Measurements from ENCODE around the gene MTA1.

The MTA1 gene

GRCh38 chr14:105387530-105387922 is 32.1 kb upstream of the MTA1 start:
- DNase-seq (ENCODE audit: low spot score), result no peak

DNA sequence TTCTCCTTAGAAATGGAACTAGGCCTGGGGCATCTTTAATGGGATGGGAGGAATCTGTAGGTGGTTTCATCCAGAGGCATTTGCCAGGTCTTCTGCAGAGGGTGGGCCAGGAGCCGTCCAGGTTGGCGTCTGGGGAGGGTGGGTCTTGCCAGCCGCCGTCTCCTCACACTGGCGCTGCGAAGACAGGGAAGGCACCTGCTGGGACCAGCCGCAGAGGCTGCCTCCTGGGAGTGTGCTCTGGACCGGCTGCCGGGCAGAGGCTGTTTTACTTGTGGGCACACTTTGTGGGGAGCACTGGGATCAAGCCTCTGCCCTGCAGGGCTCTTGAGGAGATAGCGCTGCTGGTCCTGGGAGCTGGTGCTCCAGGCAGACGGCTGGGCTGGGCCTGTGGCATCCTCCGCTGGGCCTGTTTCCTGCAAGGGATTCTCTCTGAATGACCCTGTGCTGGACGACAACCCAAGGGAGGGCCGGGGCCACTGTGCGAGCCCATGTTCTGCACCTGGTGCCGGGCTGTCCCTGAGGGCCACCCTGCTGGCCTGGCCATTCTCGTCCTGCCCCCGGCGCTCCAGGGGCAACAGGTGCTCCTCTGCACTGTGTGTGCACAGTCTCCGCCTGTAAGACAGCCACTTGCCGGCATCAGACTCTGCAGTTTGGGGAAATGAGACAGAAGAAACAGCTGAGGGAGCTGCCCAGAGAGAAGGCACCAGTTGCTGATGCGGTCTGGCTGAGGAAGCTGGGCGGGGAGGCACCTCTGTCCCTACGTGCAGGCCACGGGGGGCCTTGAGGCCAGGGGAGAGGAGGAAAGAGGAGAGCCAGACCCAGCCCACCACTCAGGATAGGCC is 31.3 kb upstream of the MTA1 start:
- DNase-seq (ENCODE audit: low spot score), result no peak

DNA sequence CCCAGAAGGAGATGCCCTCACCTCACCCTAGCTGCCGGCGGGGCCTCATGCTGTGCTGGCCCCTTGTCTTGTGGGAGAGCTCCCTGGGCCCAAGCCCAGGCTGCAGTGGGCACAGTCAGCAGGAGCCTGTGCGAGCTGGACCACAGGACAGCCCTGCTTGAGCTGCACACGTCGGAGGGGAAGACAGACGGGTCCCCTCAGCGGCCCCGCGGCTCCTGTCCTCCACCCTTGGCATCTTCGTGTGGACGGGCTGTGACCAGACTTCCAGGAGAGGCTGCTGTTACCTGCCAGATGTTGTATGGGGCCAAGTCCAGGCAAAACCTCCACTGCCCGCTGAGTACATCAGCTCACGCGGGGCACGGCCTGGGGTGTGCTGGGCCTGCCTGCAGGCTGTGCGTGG is 30.7 kb upstream of the MTA1 start:
- no peak for DNase-seq (ENCODE audit: low spot score)

- DNase-seq (ENCODE audit: low spot score), result no peak
Observed at GRCh38 chr14:105389534-105389933, 30.1 kb upstream of the MTA1 start.

GRCh38 chr14:105389976-105390848 is 29.4 kb upstream of the MTA1 start:
- peak; percentile 41 for DNase-seq (ENCODE audit: low spot score)

DNA sequence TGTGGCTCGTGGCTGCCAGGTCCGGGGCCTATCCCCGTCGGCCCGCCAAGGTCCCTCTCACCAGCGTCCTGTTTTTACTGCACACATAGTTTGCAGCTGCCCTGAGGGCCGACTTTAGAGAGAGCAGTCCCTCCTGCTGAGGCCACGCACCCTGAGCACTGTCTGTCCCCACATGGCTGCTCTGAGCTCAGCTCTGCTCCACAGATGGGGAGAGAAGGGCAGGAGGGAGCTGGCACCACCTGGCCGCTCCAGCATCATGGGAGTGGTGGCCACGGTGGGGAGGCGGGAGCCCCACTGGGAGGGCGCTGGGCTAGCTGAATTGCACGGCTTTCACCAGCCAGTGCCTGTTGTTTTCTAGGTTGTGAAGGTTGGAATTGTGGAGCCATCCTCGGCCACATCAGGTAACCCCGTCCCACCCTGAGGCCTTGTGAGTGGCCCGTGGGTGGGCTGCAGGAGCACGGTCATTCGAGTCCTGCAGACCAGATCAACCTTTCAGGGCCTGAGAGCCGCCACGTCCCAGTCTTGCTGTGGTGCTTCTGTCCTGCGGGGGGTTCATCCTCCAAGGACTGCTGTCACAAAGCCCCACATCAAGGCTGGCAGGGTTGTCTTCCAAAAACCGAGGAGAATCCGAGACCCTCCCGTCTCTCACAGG is 28.7 kb upstream of the MTA1 start:
- DNase-seq (ENCODE audit: low spot score), result no peak

DNA sequence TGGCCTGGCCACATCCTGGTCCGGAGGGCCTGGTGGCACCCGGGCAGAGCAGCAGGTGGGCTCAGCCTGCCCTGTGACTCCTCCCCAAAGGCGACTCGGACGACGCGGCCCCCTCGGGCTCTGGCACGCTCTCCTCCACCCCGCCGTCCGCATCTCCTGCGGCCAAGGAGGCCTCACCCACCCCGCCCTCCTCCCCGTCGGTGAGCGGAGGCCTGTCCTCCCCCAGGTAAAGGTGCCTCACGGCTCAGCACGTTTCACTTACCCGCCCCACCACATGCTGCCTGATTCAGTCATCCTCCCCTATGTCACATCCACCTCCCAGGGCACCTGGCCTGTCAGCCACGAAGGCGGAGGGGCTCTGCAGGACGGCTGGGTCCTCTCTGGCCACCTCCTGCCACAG is 28.1 kb upstream of the MTA1 start:
- DNase-seq (ENCODE audit: low spot score), result no peak

DNA sequence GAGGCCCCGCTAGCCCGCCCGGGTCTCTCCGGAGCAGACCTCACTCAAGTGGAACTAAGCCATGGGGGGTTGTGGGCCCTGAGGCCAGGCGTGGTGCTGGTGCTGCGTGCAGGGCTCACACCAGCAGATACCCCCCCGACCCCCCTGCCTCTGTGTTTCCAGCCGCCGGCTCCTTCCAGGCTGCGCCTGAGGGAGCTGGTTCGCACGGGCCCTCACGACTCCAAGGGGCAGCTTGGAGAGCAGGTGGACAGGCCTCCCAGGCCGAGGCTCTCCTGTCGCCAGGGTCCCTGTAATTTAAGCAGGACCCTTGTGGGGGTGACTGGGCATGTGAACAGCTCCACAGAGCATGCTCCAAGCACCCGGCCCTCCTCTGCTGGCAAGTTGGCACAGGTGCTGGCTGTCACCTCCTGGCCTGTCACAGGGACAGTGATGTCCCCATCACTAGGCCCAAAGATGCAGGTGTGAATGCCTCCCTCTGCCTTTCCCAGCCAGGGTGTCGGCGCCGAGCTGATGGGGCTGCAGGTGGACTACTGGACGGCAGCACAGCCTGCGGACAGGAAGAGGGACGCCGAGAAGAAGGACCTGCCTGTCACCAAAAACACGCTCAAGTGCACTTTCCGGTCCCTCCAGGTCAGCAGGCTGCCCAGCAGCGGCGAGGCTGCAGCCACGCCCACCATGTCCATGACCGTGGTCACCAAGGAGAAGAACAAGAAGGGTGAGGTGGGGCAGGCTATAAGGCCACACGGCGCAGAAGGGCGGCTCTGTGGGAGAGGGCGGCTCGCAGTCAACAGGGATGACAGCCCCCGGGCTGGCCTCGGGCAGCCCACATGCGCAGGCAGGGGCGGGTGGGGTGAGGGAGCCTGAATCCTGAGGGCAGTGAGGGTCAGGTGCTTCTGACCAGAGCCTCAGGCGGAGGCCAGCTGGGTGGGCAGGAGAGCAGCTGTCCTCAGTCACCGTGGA is 27.2 kb upstream of the MTA1 start:
- no peak for DNase-seq (ENCODE audit: low spot score)

DNA sequence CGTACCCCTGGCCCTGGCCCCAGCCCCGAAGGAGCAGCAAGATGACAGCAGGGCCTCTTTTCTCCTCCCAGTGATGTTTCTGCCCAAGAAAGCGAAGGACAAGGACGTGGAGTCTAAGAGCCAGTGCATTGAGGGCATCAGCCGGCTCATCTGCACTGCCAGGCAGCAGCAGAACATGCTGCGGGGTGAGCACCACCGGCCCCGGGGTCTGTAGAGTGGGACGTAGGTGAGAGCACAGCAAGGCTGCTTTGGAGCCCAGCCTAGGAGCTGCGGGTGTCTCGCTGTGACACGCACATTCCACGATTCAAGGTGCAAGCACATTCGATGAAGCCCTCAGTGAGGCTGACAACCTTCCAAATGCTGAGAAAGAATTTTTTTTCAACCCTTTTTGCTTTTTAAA is 26.5 kb upstream of the MTA1 start:
- no peak for DNase-seq (ENCODE audit: low spot score)

- DNase-seq (ENCODE audit: low spot score), result no peak
Observed at GRCh38 chr14:105394714-105395537, 24.7 kb upstream of the MTA1 start.

- DNase-seq (ENCODE audit: low spot score), result no peak
Observed at GRCh38 chr14:105395538-105395854, 24.1 kb upstream of the MTA1 start.

GRCh38 chr14:105397350-105397931 is 22.2 kb upstream of the MTA1 start:
- DNase-seq (ENCODE audit: low spot score), result no peak

GRCh38 chr14:105398044-105398725 is 21.4 kb upstream of the MTA1 start, which contains the start of gene TEX22:
TSS of gene TEX22 (plus strand) at chr14:105398538. CDS start at chr14:105399341, 803 bp downstream.
- DNase-seq (ENCODE audit: low spot score), result peak; percentile 64

GRCh38 chr14:105398726-105399465 is 20.7 kb upstream of the MTA1 start:
- no peak for DNase-seq (ENCODE audit: low spot score)

GRCh38 chr14:105399466-105399775 is 20.2 kb upstream of the MTA1 start:
- no peak for DNase-seq (ENCODE audit: low spot score)

DNA sequence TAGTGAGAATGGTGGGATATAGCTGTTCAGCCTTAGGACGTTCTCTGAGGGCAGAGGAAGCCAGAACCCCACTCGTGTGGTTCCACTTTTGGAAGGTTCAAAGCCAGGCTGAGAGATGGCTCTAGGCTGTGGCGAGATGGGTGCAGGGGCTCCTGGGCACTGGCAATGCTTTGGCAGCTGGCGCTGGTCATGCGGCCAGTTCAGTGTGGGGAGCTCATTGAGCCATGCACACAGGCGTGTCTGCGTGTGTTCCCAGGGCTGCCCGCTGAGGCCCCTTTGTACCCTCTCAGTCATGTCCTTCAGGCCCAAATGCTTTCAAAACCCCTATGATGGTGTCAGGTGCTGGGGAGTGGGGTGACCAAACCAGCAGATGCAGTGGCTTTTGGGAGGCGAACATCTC is 19.6 kb upstream of the MTA1 start:
- DNase-seq (ENCODE audit: low spot score), result no peak

GRCh38 chr14:105401699-105402098 is 17.9 kb upstream of the MTA1 start:
- DNase-seq (ENCODE audit: low spot score), result no peak

GRCh38 chr14:105408592-105408991 is 11.0 kb upstream of the MTA1 start:
- no peak for DNase-seq (ENCODE audit: low spot score)

- DNase-seq (ENCODE audit: low spot score), result no peak
Observed at GRCh38 chr14:105409364-105409763, 10.3 kb upstream of the MTA1 start.
